ENCODE data around the gene RPS2.
"Not testable (repeated sequence)": the region's sequence is repeated elsewhere in the genome, so short reads cannot be mapped to it uniquely, and the experiment has no call there.

RPS2 gene

DNA sequence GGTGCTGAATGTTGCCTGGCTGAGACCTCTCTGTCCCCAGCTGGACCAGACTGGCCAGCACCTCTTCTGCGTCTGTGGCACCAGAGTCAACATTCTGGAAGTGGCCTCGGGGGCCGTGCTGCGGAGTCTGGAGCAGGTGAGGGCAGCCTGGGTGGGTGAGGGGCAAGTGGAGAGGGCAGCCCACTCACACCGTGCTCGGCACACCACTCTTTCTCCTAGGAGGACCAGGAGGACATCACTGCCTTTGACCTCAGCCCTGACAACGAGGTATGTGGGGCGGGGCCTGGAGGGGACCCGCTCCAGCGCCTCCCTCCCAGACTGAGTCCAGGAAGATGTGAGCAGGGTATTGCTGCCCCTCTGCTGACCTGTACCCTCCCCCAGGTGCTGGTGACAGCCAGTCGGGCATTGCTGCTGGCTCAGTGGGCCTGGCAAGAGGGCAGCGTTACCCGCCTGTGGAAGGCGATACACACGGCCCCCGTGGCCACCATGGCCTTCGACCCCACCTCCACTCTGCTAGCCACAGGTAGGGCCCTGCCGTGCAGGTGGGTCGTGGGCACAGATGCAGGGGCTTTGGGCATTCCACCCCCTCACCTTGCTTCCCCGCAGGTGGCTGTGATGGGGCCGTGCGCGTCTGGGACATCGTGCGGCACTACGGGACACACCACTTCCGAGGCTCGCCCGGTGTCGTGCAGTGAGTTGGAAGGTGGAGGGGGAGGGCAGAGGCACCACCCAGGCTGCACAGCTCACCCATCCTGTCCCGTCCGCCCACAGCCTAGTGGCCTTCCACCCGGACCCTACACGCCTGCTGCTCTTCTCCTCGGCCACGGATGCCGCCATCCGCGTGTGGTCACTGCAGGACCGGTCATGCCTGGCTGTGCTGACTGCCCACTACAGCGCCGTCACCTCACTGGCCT lies 9.8 kb upstream of the RPS2 start:
- H3K27ac Mint-ChIP-seq = no peak overlapping the region
- H3K4me3 Mint-ChIP-seq = peak overlapping the region; percentile 23 to 40
- peaks cover 19 to 20% of the 10 kb centered on the region in 2 donors for H3K4me1 Mint-ChIP-seq (ENCODE audit: low read depth in 2 of 2)
- H3K9me3 Mint-ChIP-seq = no peaks in the 10 kb centered on the region
- no peak for DNase-seq
- H3K27me3 Mint-ChIP-seq = no peaks in the 10 kb centered on the region
- peaks cover 29% of the 10 kb centered on the region for H3K36me3 Mint-ChIP-seq (ENCODE audit: insufficient read depth)
- no peak for ATAC-seq (replicated peaks)

DNA sequence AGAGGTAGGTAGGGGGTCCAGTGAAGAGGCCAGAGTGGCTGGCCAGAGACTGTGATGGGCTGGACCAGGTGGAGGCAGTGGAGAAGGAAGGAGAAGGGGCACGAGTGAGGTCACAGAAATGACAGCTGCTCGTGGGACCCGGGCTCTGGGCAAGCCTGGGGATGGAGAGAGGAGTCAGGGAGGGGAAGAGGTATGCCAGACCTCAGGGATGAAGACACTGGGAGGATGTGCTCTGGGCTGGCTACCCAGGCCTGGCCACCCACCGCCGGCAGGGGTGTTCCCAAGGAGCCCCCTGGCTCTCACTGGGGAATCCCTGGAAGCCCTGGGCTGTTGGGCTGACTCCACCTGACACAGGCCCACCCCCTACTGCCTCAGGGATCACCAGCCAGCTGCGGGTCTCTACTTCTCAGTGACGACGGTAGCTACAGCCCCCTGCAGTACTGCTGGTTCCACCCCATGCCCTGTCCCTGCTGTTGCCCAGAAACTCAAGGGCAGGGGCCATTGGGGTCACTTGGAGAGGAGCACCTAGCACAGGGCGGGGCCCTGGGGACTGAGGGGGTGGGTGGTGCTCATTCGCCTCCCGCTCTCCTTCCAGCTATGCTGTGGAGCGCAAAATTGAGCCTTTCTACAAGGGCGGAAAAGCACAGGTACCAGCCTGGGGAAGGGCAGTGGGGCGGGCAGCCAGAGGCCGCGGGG lies 9.0 kb upstream of the RPS2 start:
- peaks cover 19 to 20% of the 10 kb centered on the region in 2 donors for H3K4me1 Mint-ChIP-seq (ENCODE audit: low read depth in 2 of 2)
- peak overlapping the region in 1 of 2 donors; percentile 98 for H3K27ac Mint-ChIP-seq
- no peak for DNase-seq
- peak overlapping the region; percentile 4 to 98 for H3K4me3 Mint-ChIP-seq
- peaks cover 28% of the 10 kb centered on the region for H3K36me3 Mint-ChIP-seq (ENCODE audit: insufficient read depth)
- no peaks in the 10 kb centered on the region for H3K9me3 Mint-ChIP-seq
- H3K27me3 Mint-ChIP-seq = no peaks in the 10 kb centered on the region
- ATAC-seq (replicated peaks) = no peak

DNA sequence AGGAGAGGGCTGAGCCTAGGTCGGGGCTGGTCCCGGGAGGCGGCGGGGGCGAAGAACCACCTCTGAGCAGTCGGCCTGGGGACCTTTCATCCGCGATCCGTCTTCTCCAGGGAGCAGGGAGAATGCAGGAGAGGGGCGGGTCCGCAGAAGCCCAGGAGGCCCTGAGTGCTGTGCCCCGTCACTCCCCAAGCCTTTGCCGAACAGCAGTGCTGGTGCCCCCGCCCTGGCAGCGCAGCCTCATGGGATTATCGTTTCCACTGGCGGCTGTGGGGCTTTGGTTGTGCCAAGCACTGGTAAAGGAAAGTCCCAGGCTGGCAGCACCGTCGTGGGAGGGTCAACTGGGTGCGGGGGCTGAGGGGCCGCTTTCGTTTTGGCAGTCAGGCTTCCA lies 7.9 kb upstream of the RPS2 start:
- H3K27ac Mint-ChIP-seq = peak overlapping the region; percentile 98
- H3K4me1 Mint-ChIP-seq (ENCODE audit: low read depth in 2 of 2) = peaks cover 19 to 20% of the 10 kb centered on the region in 2 donors
- H3K9me3 Mint-ChIP-seq = no peaks in the 10 kb centered on the region
- no peaks in the 10 kb centered on the region for H3K27me3 Mint-ChIP-seq
- no peak for ATAC-seq (replicated peaks)
- DNase-seq = no peak
- H3K4me3 Mint-ChIP-seq = peak overlapping the region; percentile 98
- peaks cover 26% of the 10 kb centered on the region for H3K36me3 Mint-ChIP-seq (ENCODE audit: insufficient read depth)

DNA sequence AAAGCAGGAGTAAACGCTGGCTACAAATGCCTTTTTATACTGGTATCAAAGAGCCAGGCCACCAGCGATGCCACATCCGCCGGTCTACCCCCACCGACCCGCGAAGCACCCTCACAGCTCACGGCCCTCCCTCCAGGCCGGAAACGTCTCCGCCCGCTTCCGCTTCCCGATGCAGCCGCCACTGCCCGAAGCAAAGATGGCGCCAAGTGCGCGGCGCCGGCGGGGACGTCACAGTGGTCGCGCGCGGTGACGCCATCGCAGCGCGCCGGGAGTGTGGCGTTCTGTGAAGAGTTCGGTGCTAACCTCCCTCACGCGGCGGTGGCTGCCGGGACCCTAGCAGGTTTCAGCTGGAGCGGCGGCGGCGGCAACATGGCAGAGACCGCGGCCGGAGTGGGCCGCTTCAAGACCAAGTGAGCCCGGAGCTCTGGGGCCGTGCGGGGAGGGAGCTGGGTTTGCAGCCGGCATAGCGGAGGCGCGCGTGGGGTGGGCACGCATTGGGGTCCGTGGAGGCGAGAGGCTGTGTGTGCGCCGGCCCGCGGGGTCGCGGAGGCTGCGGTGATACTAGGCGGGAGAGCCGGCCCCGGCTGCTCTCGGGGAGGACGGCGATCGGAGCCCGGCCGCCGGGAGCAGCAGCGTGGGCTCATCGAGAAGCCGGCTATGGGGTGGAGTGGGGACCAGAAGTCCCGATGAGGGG lies 7.3 kb upstream of the RPS2 start, which contains the start of gene TBL3:
Gene TBL3, plus strand, starts transcription at position 258 of the 694 bp plus-strand sequence. Its CDS starts 112 bp downstream, at position 370.
- DNase-seq = peak; percentile 95 to 98 (median 98)
- H3K4me1 Mint-ChIP-seq (ENCODE audit: low read depth in 2 of 2) = peaks cover 19 to 20% of the 10 kb centered on the region in 2 donors
- no peaks in the 10 kb centered on the region for H3K27me3 Mint-ChIP-seq
- peak; percentile 98 for ATAC-seq (replicated peaks)
- H3K36me3 Mint-ChIP-seq (ENCODE audit: insufficient read depth) = peaks cover 21% of the 10 kb centered on the region
- H3K27ac Mint-ChIP-seq = peak within 1 kb of the TSS; percentile 98
- no peaks in the 10 kb centered on the region for H3K9me3 Mint-ChIP-seq
- peak within 1 kb of the TSS; percentile 98 for H3K4me3 Mint-ChIP-seq

GRCh38 chr16:1968146-1968953 lies 3.7 kb upstream of the RPS2 start:
- Mint-ChIP-seq H3K36me3 (ENCODE audit: insufficient read depth) (peaks cover 38% of the 10 kb centered on the region), H3K4me3 (peak overlapping the region in 1 of 2 donors; percentile 17), H3K4me1 (ENCODE audit: low read depth in 2 of 2) (peaks cover 39 to 40% of the 10 kb centered on the region in 2 donors), H3K9me3 (no peaks in the 10 kb centered on the region), H3K27ac (no peak overlapping the region), H3K27me3 (no peaks in the 10 kb centered on the region)
- DNase-seq (no peak), ATAC-seq (replicated peaks) (no peak)

- H3K27me3 Mint-ChIP-seq = no peaks in the 10 kb centered on the region
- H3K9me3 Mint-ChIP-seq = no peaks in the 10 kb centered on the region
- peaks cover 34 to 44% of the 10 kb centered on the region in 2 donors for H3K4me1 Mint-ChIP-seq (ENCODE audit: low read depth in 2 of 2)
- H3K27ac Mint-ChIP-seq = peak within 1 kb of the TSS; percentile 98 to 99
- H3K36me3 Mint-ChIP-seq (ENCODE audit: insufficient read depth) = peaks cover 51% of the 10 kb centered on the region
- ATAC-seq (replicated peaks) = no peak
- H3K4me3 Mint-ChIP-seq = peak within 1 kb of the TSS; percentile 92 to 95
- no peak for DNase-seq
Measured at GRCh38 chr16:1966460-1966859, 1.8 kb upstream of the RPS2 start, which contains the start of gene RNF151. Gene RNF151 (plus strand): TSS chr16:1966856. CDS start chr16:1966882, 26 bp downstream.

DNA sequence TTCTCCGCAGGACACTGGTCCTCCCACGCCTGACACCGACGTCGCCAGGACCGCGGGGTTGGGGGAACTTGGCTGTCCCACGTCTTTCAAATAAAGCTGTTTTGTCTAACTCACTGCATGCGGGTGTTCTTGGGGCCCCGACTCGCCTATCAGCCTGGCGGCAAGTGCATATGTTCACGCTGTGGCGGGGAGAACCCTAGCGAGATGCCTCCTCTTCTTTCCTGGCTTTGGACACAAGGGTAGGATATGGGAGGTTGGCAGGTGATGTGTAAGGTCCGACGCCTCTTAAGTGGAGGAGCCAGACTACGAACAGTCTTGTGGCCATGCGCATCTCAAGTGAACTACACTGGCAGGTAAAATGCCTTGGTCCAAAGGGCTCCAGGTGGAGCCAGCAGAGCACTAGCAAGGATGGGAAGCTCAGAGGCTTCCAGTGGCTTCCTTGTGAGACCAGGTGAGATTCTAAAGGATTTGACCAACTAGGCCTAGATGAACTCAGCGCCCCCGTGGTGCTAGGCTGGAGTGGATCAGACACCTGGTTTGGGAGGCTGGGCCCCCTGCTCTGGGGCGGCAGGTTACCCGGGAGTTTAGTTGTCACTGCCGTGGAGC lies 873 bp upstream of the RPS2 start:
- no peak for DNase-seq
- peaks cover 36 to 46% of the 10 kb centered on the region in 2 donors for H3K4me1 Mint-ChIP-seq (ENCODE audit: low read depth in 2 of 2)
- peak overlapping the region; percentile 92 to 95 for H3K4me3 Mint-ChIP-seq
- ATAC-seq (replicated peaks) = no peak
- peak overlapping the region; percentile 98 to 99 for H3K27ac Mint-ChIP-seq
- no peaks in the 10 kb centered on the region for H3K27me3 Mint-ChIP-seq
- peaks cover 58% of the 10 kb centered on the region for H3K36me3 Mint-ChIP-seq (ENCODE audit: insufficient read depth)
- H3K9me3 Mint-ChIP-seq = no peaks in the 10 kb centered on the region

GRCh38 chr16:1963806-1964505 lies 670 bp downstream of the RPS2 start:
- Mint-ChIP-seq H3K4me1 (ENCODE audit: low read depth in 2 of 2) (peaks cover 43 to 53% of the 10 kb centered on the region in 2 donors), H3K9me3 (no peaks in the 10 kb centered on the region), H3K27me3 (no peaks in the 10 kb centered on the region), H3K36me3 (ENCODE audit: insufficient read depth) (peaks cover 64% of the 10 kb centered on the region), H3K27ac (peak overlapping the region; percentile 98 to 99), H3K4me3 (peak overlapping the region; percentile 92 to 95)
- DNase-seq (peak in 2 of 3 experiments; percentile 37 to 52), ATAC-seq (replicated peaks) (peak; percentile 20)

DNA sequence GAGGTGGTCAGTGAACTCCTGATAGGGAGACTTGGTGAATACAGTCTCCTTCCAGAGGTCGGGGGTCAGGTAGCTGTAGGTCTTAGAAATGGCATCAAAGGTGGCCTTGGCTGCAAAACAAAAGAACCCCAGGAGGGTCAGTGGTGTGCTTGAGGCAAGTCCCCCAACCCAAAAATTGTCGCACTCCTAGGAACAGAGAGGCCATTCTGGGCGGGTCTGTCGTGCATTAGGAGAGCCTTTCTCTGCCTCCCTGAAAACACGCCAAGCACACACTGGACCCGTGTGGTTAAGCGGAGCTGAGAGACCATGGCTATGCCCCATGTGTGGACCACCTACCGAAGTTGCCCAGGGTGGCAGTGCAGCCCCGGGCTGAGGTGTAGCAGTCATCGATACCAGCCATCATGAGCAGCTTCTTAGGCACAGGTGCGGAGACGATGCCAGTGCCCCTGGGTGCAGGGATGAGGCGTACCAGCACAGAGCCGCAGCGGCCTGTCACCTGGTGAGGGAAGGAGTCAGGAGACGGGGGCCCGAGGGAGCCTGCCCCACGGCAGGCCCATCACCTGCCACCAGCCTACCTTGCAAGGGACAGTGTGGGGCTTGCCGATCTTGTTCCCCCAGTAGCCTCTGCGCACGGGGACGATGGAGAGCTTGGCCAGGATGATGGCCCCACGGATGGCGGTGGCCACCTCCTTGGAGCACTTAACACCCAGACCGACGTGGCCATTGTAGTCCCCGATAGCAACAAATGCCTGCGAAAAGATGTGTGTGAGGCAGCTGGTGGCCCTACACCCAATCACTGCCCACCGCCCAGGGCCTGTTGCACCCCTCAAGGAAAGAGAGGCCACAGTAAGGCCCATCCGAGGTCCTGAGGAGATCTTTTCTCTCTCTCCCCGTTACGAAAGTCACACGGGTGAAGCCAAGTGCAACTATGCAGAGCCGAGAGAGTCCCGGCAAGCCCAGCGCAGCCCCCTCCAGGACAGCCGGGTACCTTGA lies 2.2 kb downstream of the RPS2 start:
- ATAC-seq (replicated peaks); H3K27me3 Mint-ChIP-seq; H3K9me3 Mint-ChIP-seq; DNase-seq: not testable (repeated sequence)
- Mint-ChIP-seq H3K4me3 (peak overlapping the region; percentile 92 to 95), H3K4me1 (ENCODE audit: low read depth in 2 of 2) (peaks cover 43 to 53% of the 10 kb centered on the region in 2 donors), H3K36me3 (ENCODE audit: insufficient read depth) (peaks cover 64% of the 10 kb centered on the region), H3K27ac (peak overlapping the region; percentile 98 to 99)

GRCh38 chr16:1961651-1962067 lies 3.0 kb downstream of the RPS2 start:
- peak overlapping the region; percentile 98 to 99 for H3K27ac Mint-ChIP-seq
- peaks cover 64% of the 10 kb centered on the region for H3K36me3 Mint-ChIP-seq (ENCODE audit: insufficient read depth)
- ATAC-seq (replicated peaks) = no peak
- no peak for DNase-seq
- no peaks in the 10 kb centered on the region for H3K27me3 Mint-ChIP-seq
- H3K4me1 Mint-ChIP-seq (ENCODE audit: low read depth in 2 of 2) = peaks cover 43 to 53% of the 10 kb centered on the region in 2 donors
- no peaks in the 10 kb centered on the region for H3K9me3 Mint-ChIP-seq
- peak overlapping the region; percentile 94 to 95 for H3K4me3 Mint-ChIP-seq

Measured in effector memory CD8-positive, alpha-beta T cell (primary cell).